Activated effector memory CD4-positive, alpha-beta T cell treated with anti-CD3 and anti-CD28 coated beads, Interleukin-2, amount 50 U/mL, for 16 hours (primary cell): ENCODE results near the gene DCUN1D3.
"Not testable (repeated sequence)": the region's sequence is repeated elsewhere in the genome, so short reads cannot be mapped to it uniquely, and the experiment has no call there.

Experiments
- DNase-seq: peaks from one replicate; pipeline ENCODE4 v3.0.0-alpha.2; 2020

Gene DCUN1D3

GRCh38 chr16:20818929-20819585 is 81.1 kb downstream of the DCUN1D3 start:
- no peak for DNase-seq

DNA sequence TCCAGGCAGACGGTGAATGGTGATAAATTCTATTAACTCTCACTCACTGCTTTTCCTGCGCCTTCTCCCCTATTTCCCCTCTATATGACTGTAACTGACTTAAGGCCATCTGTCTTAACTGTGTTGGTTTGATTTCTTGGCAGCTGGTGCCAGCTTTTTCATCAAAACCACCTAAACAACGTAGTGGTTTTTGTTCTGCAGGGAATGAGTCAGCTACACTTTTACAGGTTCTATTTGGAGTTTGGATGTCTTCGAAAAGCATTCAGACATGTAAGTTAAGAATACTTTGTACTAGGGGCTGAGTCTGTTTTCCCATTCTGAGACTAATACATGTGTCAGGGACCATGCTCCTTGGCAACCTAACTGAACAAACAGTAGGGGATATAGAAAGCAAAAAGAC is 85.4 kb downstream of the DCUN1D3 start:
- no peak for DNase-seq

- no peak for DNase-seq
These were observed 87.6 kb downstream of the DCUN1D3 start for GRCh38 chr16:20812510-20812909.

GRCh38 chr16:20811889-20812439 is 88.2 kb downstream of the DCUN1D3 start:
- no peak for DNase-seq

DNA sequence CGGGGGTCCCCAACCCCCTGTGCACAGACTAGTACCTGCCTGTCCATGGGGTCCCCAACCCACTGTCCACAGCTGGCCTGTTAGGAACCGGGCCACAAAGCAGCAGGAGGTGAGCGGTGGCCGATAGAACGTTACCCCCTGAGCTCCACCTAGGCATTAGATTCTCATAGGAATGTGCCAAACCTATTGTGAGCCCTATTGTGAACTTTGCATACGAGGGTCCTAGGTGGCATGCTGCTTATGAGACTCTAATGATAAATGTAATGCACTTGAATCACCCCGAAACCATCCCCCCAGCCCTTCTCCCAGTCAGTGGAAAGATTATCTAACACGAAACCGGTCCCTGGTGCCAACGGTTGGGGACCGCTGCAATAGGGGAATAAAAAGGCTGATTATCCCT is 92.3 kb downstream of the DCUN1D3 start:
- DNase-seq, result no peak

DNA sequence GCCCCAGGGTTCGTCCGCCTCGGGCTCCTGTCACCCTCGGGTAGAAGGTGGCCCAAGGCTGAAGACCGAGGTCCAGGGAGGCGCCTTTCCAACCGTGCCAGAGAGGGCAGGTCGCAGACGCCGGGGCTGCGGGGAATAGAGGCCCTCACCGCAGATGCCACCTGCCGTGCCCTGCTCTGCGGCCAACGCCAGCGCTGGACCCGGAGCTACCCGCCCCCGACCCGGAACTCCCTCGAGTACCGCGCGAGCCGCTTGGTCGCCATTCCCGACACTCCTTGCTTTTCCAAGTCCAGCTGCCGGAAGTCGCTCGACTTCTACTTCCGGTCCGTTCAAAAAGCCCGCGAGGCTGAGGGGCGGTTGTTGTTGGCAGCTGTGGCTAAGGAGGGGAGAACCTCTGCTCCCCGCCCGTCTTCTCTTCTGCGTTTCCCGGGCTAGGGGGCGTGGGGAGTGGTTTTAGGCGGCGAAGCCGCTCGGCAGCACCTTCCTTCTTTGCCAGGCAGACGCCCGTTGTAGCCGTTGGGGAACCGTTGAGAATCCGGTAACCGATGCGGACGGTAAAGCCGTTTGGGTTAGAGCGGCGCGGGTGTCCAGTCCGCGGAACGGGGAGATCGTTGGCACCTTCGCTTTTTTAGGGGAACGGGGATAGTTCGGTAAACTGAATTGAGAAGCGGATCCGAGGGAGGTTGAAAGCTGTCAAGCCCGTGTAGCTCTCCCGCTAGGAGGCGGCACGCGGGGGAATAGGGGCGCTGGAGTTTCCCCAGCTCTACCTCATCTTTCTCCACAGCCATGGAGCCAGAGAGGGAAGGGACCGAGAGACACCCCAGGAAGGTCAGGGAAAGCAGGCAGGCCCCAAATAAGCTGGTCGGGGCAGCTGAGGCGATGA is 93.7 kb downstream of the DCUN1D3 start, which contains the start of the genes ERI2 and REXO5:
Gene ERI2, minus strand, starts transcription at position 305 of the 883 bp plus-strand sequence. Its CDS starts 42 bp downstream, at position 263.
Gene REXO5, plus strand, starts transcription at position 360 of the 883 bp plus-strand sequence. Its CDS starts 427 bp downstream, at position 787.
- DNase-seq, result peak; percentile 91

DNA sequence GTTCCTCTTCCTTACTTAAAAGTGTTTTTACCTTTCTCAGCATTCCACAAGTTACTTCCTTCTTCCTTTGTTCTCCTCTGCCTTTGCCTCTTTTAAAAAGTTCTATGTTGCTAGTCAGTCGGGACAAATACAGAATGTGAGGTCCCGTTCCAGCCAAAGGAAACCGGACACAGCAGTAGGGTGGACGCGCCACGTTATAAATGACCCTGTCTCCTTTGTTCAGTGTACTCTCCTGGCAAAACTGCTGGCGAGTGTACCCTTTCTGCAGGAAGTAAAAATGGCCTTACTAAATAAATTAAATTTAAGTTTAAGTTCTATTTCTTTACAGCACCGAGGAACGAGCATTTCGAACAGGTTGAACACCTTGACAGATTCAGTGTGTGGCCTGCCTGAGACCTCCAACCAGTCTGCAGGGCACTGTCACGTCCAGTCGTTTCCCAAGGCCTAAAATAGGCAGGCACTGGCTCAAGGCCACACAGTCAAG is 94.4 kb downstream of the DCUN1D3 start:
- DNase-seq, result not testable (repeated sequence)
